ENCODE results near the gene CFHR4.

CFHR4 gene

GRCh38 chr1:196954778-196955177 lies 66.9 kb downstream of the CFHR4 start (continued):
- TF ChIP-seq PRDM2 (tag by site-specific recombination; IDR thresholded peaks at IDR 0.05; ENCODE audit: borderline replicate concordance) = no peak
- TF ChIP-seq ZNF24 (tag by site-specific recombination; IDR thresholded peaks at IDR 0.05) = no peak

- no peaks in the 10 kb centered on the region; the same call in 1 of the 2 replicates for H3K9me3 ChIP-seq (ENCODE audit: control insufficient read depth, insufficient read depth, low read depth, low read length)
- ChIA-PET POLR2A (no interaction called here), CTCF (no interaction called here)
- no peaks in the 10 kb centered on the region for H3K36me3 ChIP-seq (ENCODE audit: control insufficient read depth in 2 of 2, insufficient read depth in 1 of 2, low read length in 2 of 2)
- no peaks in the 10 kb centered on the region for H3K4me1 ChIP-seq (ENCODE audit: control insufficient read depth, insufficient read depth, low read length)
- no peak overlapping the region for H3K4me3 ChIP-seq (ENCODE audit: low read depth, low read length)
- no peak overlapping the region for H3K27ac ChIP-seq (ENCODE audit: extremely low read depth, low read depth, low read length)
- TF ChIP-seq MEIS1 (CRISPR knock-in tag; IDR thresholded peaks at IDR 0.05; ENCODE audit: borderline replicate concordance) (no peak), ZFP3 (tag by site-specific recombination; IDR thresholded peaks at IDR 0.05; ENCODE audit: low read depth) (no peak), ZNF677 (tag by site-specific recombination; IDR thresholded peaks at IDR 0.05) (no peak), ZNF645 (tag by site-specific recombination; IDR thresholded peaks at IDR 0.05) (no peak), KLF16 (tag by site-specific recombination; IDR thresholded peaks at IDR 0.05) (no peak), ZNF16 (tag by site-specific recombination; IDR thresholded peaks at IDR 0.05; ENCODE audit: low read depth) (no peak), ZNF513 (tag by site-specific recombination; IDR thresholded peaks at IDR 0.05) (no peak), REST (tag by site-specific recombination; IDR thresholded peaks at IDR 0.05) (no peak), ZNF830 (tag by site-specific recombination; IDR thresholded peaks at IDR 0.05; ENCODE audit: low read depth) (no peak), AEBP2 (tag by site-specific recombination; IDR thresholded peaks at IDR 0.05; ENCODE audit: borderline replicate concordance) (no peak), PRDM10 (tag by site-specific recombination; IDR thresholded peaks at IDR 0.05) (no peak), ZNF777 (tag by site-specific recombination; IDR thresholded peaks at IDR 0.05; ENCODE audit: borderline replicate concordance) (no peak), ZNF202 (tag by site-specific recombination; IDR thresholded peaks at IDR 0.05; ENCODE audit: borderline replicate concordance) (no peak), ZNF791 (tag by site-specific recombination; IDR thresholded peaks at IDR 0.05) (no peak), ZNF529 (tag by site-specific recombination; IDR thresholded peaks at IDR 0.05; ENCODE audit: insufficient replicate concordance) (no peak), ZNF138 (tag by site-specific recombination; IDR thresholded peaks at IDR 0.05; ENCODE audit: borderline replicate concordance) (no peak), ZNF23 (tag by site-specific recombination; IDR thresholded peaks at IDR 0.05; ENCODE audit: borderline replicate concordance) (no peak)
These were observed 68.1 kb downstream of the CFHR4 start for GRCh38 chr1:196955926-196956325.

All from HEK293 (cell line).